ENCODE measurements around the gene EIF1AD.

The EIF1AD gene

DNA sequence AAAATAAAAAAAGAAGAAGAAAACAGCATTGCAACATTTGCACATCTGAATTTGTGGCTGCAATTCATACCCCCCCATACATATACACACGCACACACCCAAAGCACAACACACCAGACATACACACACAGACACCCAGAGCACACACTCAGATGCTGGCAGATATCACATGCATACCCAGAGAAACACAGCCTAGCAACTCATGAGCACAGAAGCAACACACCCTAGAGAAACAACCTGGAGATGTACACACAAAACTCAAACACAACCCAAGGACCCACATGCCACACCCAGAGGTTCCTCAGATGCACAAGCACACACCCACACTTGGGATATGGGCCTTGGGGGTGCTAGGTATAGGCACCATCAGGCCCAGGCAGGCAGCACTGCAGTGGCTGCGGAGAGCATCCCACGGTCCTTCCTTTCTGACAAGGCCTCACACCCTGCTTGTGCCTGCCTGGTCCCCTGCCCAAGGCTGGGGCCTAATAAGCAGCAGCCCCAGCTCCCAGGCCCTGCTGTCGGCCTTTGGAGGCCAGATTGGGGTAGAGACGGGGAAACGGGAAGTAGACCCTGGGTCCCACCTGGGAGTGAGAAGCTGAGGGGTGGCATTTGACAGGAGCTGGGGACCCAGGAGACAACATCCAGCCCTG lies 13.0 kb upstream of the EIF1AD start:
- peaks cover 0 to 69% (median 56%) of the 10 kb centered on the region in 4 donors for H3K4me1 ChIP-seq
- H3K4me3 ChIP-seq = no peak overlapping the region
- no peaks in the 10 kb centered on the region for H3K36me3 ChIP-seq
- peak overlapping the region; percentile 89 to 96 for H3K27ac ChIP-seq
- TF ChIP-seq, protein P1, sequence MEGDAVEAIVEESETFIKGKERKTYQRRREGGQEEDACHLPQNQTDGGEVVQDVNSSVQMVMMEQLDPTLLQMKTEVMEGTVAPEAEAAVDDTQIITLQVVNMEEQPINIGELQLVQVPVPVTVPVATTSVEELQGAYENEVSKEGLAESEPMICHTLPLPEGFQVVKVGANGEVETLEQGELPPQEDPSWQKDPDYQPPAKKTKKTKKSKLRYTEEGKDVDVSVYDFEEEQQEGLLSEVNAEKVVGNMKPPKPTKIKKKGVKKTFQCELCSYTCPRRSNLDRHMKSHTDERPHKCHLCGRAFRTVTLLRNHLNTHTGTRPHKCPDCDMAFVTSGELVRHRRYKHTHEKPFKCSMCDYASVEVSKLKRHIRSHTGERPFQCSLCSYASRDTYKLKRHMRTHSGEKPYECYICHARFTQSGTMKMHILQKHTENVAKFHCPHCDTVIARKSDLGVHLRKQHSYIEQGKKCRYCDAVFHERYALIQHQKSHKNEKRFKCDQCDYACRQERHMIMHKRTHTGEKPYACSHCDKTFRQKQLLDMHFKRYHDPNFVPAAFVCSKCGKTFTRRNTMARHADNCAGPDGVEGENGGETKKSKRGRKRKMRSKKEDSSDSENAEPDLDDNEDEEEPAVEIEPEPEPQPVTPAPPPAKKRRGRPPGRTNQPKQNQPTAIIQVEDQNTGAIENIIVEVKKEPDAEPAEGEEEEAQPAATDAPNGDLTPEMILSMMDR (IDR thresholded peaks at IDR 0.05) = no peak
- no peaks in the 10 kb centered on the region for H3K27me3 ChIP-seq
- intact Hi-C loops (cut with DNase I; ENCODE audit: low total_unique reads) = no loop called here
- no peak for DNase-seq
- H3K9me3 ChIP-seq = no peaks in the 10 kb centered on the region

DNA sequence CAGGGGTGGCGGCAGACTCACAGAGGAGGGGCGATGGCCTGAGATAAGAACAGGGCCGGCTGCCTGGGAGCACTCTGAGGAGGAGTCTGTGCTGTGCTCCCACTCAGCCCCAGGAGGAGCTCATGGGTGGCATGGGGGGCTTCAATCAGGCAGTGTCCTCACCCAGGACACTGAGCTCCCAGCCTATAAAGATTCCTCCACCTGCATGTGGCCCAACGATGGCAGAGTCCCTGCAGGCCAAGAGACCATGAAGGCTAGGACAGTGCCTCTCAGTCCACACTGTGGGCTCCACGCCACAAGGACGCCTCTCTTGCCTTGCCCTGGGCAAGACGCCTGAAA lies 11.8 kb upstream of the EIF1AD start:
- H3K4me3 ChIP-seq = no peak overlapping the region
- DNase-seq = no peak
- TF ChIP-seq, protein P1 (IDR thresholded peaks at IDR 0.05) = no peak

GRCh38 chr11:66012946-66013761 lies 11.2 kb upstream of the EIF1AD start:
- H3K4me3 ChIP-seq = no peak overlapping the region
- no peaks in the 10 kb centered on the region for H3K36me3 ChIP-seq
- peak overlapping the region; percentile 69 to 96 for H3K27ac ChIP-seq
- H3K27me3 ChIP-seq = no peaks in the 10 kb centered on the region
- H3K9me3 ChIP-seq = no peaks in the 10 kb centered on the region
- TF ChIP-seq, protein P1 (IDR thresholded peaks at IDR 0.05) = no peak
- DNase-seq = no peak
- peaks cover 0 to 69% (median 56%) of the 10 kb centered on the region in 4 donors for H3K4me1 ChIP-seq
- intact Hi-C loops (cut with DNase I; ENCODE audit: low total_unique reads) = no loop called here

More for the DNA sequence above, 11.8 kb upstream of the EIF1AD start:
- Histone ChIP-seq H3K27me3 (no peaks in the 10 kb centered on the region), H3K36me3 (no peaks in the 10 kb centered on the region), H3K9me3 (no peaks in the 10 kb centered on the region), H3K4me1 (peaks cover 0 to 69% (median 56%) of the 10 kb centered on the region in 4 donors), H3K27ac (peak overlapping the region; percentile 69 to 96)
- intact Hi-C loops (cut with DNase I; ENCODE audit: low total_unique reads) = no loop called here

DNA sequence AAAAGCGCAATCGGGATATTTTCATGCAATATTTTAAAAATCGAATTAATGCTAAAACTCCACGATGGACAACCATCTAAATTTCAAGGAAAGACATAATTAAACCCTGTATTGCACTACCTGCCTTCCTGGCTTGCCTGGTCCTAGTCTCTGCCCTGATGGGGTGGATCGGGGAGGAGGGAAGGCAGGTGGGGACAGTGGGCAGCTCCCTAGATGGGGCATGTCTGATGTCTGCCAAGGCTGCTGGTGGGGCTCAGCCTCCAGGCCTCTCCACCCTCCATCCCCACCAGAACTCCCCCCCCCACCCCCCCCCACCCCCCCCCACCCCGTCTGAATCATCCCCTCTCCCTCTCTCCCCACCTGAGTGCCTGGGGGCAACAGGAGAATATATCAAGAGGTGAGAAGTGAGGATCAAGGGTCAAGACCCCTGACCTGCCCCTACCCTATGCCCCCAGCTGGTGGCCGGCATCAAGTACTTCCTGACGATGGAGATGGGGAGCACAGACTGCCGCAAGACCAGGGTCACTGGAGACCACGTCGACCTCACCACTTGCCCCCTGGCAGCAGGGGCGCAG lies 10.5 kb upstream of the EIF1AD start:
- no peaks in the 10 kb centered on the region for H3K9me3 ChIP-seq
- peak overlapping the region; percentile 69 to 96 for H3K27ac ChIP-seq
- TF ChIP-seq, protein P1 (IDR thresholded peaks at IDR 0.05) = no peak
- intact Hi-C loops (cut with DNase I; ENCODE audit: low total_unique reads) = no loop called here
- no peak overlapping the region for H3K4me3 ChIP-seq
- H3K4me1 ChIP-seq = peaks cover 0 to 68% (median 56%) of the 10 kb centered on the region in 4 donors
- no peaks in the 10 kb centered on the region for H3K27me3 ChIP-seq
- H3K36me3 ChIP-seq = no peaks in the 10 kb centered on the region
- DNase-seq = no peak

GRCh38 chr11:66011785-66012303 lies 9.9 kb upstream of the EIF1AD start, which contains the start of gene CST6:
Gene CST6, plus strand, starts transcription at chr11:66012008. Its CDS starts 37 bp downstream, at chr11:66012045.
- no peaks in the 10 kb centered on the region for H3K9me3 ChIP-seq
- no peaks in the 10 kb centered on the region for H3K27me3 ChIP-seq
- H3K36me3 ChIP-seq = no peaks in the 10 kb centered on the region
- TF ChIP-seq, protein P1 (IDR thresholded peaks at IDR 0.05) = no peak
- H3K4me3 ChIP-seq = peak within 1 kb of the TSS; percentile 6 to 35
- intact Hi-C loops (cut with DNase I; ENCODE audit: low total_unique reads) = no loop called here
- peak within 1 kb of the TSS; percentile 69 to 96 for H3K27ac ChIP-seq
- no peak for DNase-seq
- H3K4me1 ChIP-seq = peaks cover 0 to 62% (median 52%) of the 10 kb centered on the region in 4 donors

All from tibial artery (tissue), 4 donors.